Esophagus (tissue), 2 donors: ENCODE data around the gene ZNFX1. TPM values are rescaled to one million over a fixed set of nuclear protein-coding genes. Genes with fewer than 3 reads are reported as not detected.

Experiments
- H3K27ac ChIP-seq, 2 donors: one replicate each; pipeline ENCODE4 v1.5.1; 2013; ENCODE audit warnings: low read depth in 2 of 2, mild to moderate bottlenecking in 2 of 2, inconsistent platforms in 1 of 2, low read length in 1 of 2, moderate library complexity in 1 of 2
- H3K27me3 ChIP-seq, 2 donors: one replicate each; pipeline ENCODE4 v1.6.1; 2013; ENCODE audit warnings: low read length in 2 of 2, control low read depth in 1 of 2, mild to moderate bottlenecking in 1 of 2; ENCODE audit not compliant: insufficient read depth in 2 of 2, control insufficient read depth in 1 of 2
- H3K36me3 ChIP-seq, 2 donors: one replicate each; pipeline ENCODE4 v1.6.1; 2013; ENCODE audit warnings: low read length in 1 of 2; ENCODE audit not compliant: control insufficient read depth in 2 of 2, insufficient read depth in 2 of 2
- H3K4me1 ChIP-seq, 2 donors: one replicate each; pipeline ENCODE4 v1.6.1; 2013; ENCODE audit warnings: low read length in 1 of 2; ENCODE audit not compliant: control insufficient read depth in 2 of 2, insufficient read depth in 2 of 2
- H3K4me3 ChIP-seq, 2 donors: one replicate each; pipeline ENCODE4 v1.5.1; 2013; ENCODE audit warnings: low read length in 2 of 2, mild to moderate bottlenecking in 2 of 2, low read depth in 1 of 2, moderate library complexity in 1 of 2
- H3K9me3 ChIP-seq, 2 donors: one replicate each; pipeline ENCODE4 v1.6.1; 2013; ENCODE audit warnings: mild to moderate bottlenecking in 2 of 2, low read depth in 1 of 2, low read length in 1 of 2, moderate library complexity in 1 of 2; ENCODE audit not compliant: control insufficient read depth in 2 of 2, insufficient read depth in 1 of 2
- WGBS, 2 donors: extraction: QIAGEN DNeasy Blood & Tissue Kit; methylation state at CpG; one replicate each; pipeline ENCODE4 v1.1.7; 2013; 5-methylcytosine and 5-hydroxymethylcytosine counted together
- polyA plus RNA-seq, 2 donors: library from polyadenylated mRNA; stranded (reverse); fragments of 200-250 nt; gene quantifications; one replicate each; pipeline ENCODE4 v1.2.3, GENCODE V29; 2013
- donor health status: healthy with polysubstance abuse.
- donor health status: Bipolar disorder and iron deficiency.

Gene ZNFX1
- polyA plus RNA-seq, 2 donors: 4.4 to 5.2 TPM

- Histone ChIP-seq H3K4me1 (no peaks in the 10 kb centered on the region), H3K27me3 (no peaks in the 10 kb centered on the region), H3K9me3 (no peaks in the 10 kb centered on the region), H3K4me3 (no peak overlapping the region), H3K27ac (no peak overlapping the region), H3K36me3 (peaks cover 12 to 15% of the 10 kb centered on the region in 2 donors)
- WGBS, 2 donors: 86 to 87% methylated on average over 4 of the region's 4 CpGs
These were observed 2.6 kb downstream of the ZNFX1 start for GRCh38 chr20:49275216-49275615.

DNA sequence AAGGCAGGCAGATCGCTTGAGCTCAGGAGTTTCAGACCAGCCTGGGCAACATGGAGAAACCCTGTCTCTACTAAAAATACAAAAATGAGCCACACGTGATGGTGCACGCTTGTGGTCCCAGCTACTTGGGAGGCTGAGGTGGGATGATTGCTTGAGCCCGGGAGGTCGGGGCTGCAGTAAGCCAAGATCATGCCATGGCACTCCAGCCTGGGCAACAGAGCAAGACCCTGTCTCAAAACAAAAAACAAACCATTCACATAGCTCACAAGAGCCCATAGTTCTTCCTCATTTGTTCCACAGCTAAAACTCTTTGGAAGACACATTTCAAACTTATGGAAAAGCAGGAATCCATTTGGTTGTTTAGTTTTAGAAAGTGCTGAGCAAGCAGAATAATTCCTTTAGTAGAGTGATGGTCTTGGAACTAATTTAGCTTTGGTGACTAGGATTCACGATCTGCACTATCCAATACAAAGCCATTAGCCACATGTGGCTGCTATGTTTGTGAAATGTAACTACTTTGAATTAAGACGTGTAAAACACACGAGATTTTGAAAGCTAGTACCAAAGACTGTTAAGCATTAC is 4.1 kb downstream of the ZNFX1 start:
- peaks cover 0 to 3% of the 10 kb centered on the region in 2 donors for H3K4me1 ChIP-seq
- no peaks in the 10 kb centered on the region for H3K9me3 ChIP-seq
- no peaks in the 10 kb centered on the region for H3K27me3 ChIP-seq
- no peak overlapping the region for H3K4me3 ChIP-seq
- no peak overlapping the region for H3K27ac ChIP-seq
- peaks cover 9 to 15% of the 10 kb centered on the region in 2 donors for H3K36me3 ChIP-seq
- WGBS, 2 donors: 91 to 92% methylated on average over 8 of the region's 8 CpGs

- H3K9me3 ChIP-seq: no peaks in the 10 kb centered on the region
- no peak overlapping the region for H3K27ac ChIP-seq
- H3K36me3 ChIP-seq: peaks cover 9 to 15% of the 10 kb centered on the region in 2 donors
- H3K4me1 ChIP-seq: peaks cover 0 to 3% of the 10 kb centered on the region in 2 donors
- WGBS, 2 donors: 60 to 63% methylated on average over 1 of the region's 1 CpG
- no peak overlapping the region for H3K4me3 ChIP-seq
- no peaks in the 10 kb centered on the region for H3K27me3 ChIP-seq
These were observed 5.2 kb downstream of the ZNFX1 start for GRCh38 chr20:49272654-49273053.

DNA sequence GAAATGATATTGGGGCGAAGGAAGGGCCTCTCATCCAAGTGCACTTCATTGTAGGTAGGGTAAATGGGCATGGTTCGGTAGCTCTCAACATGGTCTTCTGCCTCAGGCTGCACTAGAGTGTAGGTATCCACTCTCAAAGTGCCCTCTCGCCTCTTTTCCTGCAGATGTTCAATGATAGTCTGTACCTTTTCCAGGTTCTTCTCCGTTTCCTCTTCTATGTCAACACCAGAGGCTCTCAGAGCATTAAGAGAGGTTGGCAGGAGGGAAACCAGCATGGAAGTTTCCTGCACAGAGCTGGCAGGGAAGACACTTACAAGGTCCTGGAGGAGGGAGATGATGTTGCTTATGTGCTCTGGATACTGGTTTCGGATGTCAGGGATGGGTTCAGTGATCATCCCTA is 7.1 kb downstream of the ZNFX1 start:
- Histone ChIP-seq H3K27ac (no peak overlapping the region), H3K4me1 (peaks cover 0 to 3% of the 10 kb centered on the region in 2 donors), H3K9me3 (no peaks in the 10 kb centered on the region), H3K27me3 (no peaks in the 10 kb centered on the region), H3K4me3 (no peak overlapping the region), H3K36me3 (peaks cover 11 to 16% of the 10 kb centered on the region in 2 donors)
- WGBS, 2 donors: 96 to 98% methylated on average over 5 of the region's 5 CpGs

GRCh38 chr20:49270177-49270576 is 7.7 kb downstream of the ZNFX1 start:
- peaks cover 0 to 3% of the 10 kb centered on the region in 2 donors for H3K4me1 ChIP-seq
- H3K9me3 ChIP-seq: no peaks in the 10 kb centered on the region
- H3K4me3 ChIP-seq: no peak overlapping the region
- H3K27me3 ChIP-seq: no peaks in the 10 kb centered on the region
- peaks cover 13 to 18% of the 10 kb centered on the region in 2 donors for H3K36me3 ChIP-seq
- no peak overlapping the region for H3K27ac ChIP-seq
- 69 to 71% methylated on average over 7 of the region's 7 CpGs for WGBS, 2 donors

GRCh38 chr20:49268600-49269365 is 9.1 kb downstream of the ZNFX1 start:
- Histone ChIP-seq H3K27ac (no peak overlapping the region), H3K36me3 (peaks cover 20 to 22% of the 10 kb centered on the region in 2 donors), H3K4me1 (peaks cover 0 to 3% of the 10 kb centered on the region in 2 donors), H3K4me3 (no peak overlapping the region), H3K9me3 (no peaks in the 10 kb centered on the region), H3K27me3 (no peaks in the 10 kb centered on the region)
- WGBS, 2 donors: 97 to 98% methylated on average over 1 of the region's 1 CpG

- Histone ChIP-seq H3K9me3 (no peaks in the 10 kb centered on the region), H3K36me3 (peaks cover 25 to 27% of the 10 kb centered on the region in 2 donors), H3K27me3 (no peaks in the 10 kb centered on the region)
These were observed 10.5 kb downstream of the ZNFX1 start for GRCh38 chr20:49267327-49267726.

DNA sequence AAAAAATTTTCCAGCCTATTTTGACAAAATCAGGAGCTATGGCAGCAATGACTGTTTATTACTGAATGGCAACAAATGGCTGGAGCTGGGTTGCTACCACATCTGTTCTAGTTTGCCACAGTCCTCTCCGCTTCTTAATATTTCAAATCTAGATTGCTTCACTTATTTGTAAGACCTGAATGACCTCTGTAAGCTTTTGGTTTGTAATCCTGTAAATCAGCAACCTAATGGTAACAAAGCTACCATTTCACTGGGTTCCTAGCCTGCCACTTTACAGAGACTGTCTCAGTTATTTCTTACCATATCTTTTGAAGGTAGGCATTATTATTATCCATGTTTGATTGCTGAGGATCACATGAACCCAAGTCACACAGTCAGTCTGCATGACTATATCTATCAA is 15.4 kb downstream of the ZNFX1 start:
- Histone ChIP-seq H3K4me1 (no peaks in the 10 kb centered on the region), H3K36me3 (peaks cover 18 to 22% of the 10 kb centered on the region in 2 donors), H3K4me3 (no peak overlapping the region), H3K9me3 (no peaks in the 10 kb centered on the region), H3K27me3 (no peaks in the 10 kb centered on the region), H3K27ac (no peak overlapping the region)
- 93 to 96% methylated on average over 1 of the region's 1 CpG for WGBS, 2 donors

More at GRCh38 chr20:49267327-49267726, 10.5 kb downstream of the ZNFX1 start:
- Histone ChIP-seq H3K4me3 (no peak overlapping the region), H3K4me1 (peaks cover 0 to 3% of the 10 kb centered on the region in 2 donors), H3K27ac (no peak overlapping the region)
- 52 to 56% methylated on average over 4 of the region's 4 CpGs for WGBS, 2 donors

- H3K36me3 ChIP-seq: peaks cover 25 to 33% of the 10 kb centered on the region in 2 donors
- WGBS, 2 donors: 96 to 98% methylated on average over 3 of the region's 3 CpGs
These were observed 16.7 kb downstream of the ZNFX1 start for GRCh38 chr20:49261173-49261572.

More at GRCh38 chr20:49261173-49261572, 16.7 kb downstream of the ZNFX1 start:
- Histone ChIP-seq H3K4me1 (no peaks in the 10 kb centered on the region), H3K4me3 (no peak overlapping the region), H3K27ac (no peak overlapping the region), H3K9me3 (no peaks in the 10 kb centered on the region), H3K27me3 (no peaks in the 10 kb centered on the region)
